ENCODE measurements around the gene NXPH3. TPM values are rescaled to one million over a fixed set of nuclear protein-coding genes. Genes with fewer than 3 reads are reported as not detected.

Gene NXPH3
- total and polyA plus RNA-seq, 8 donors = 1.0 to 2.7 (median 1.2) TPM

DNA sequence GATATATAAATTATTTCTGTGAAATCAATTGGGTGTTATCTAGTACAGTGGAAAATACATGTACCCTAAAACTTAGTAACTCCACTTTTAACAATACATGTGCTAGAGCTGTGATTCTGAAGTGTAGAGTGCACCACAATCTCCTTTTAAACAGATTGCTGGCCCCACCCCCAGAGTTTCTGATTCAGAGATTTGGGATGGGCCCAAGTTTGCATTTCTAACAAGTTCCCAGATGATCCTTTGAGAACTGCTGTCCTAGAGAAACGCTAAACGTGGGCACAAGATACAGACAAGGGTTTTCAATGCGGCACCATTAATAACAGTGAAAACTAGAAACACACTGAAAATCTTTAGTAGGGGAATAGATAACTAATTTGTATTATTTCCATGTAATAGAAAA lies 49.2 kb downstream of the NXPH3 start:
- intact Hi-C loops (cut with DNase I) = no loop called here
- DNase-seq (no peak), ATAC-seq (no peak)
- Histone ChIP-seq H3K9me3 (no peaks in the 10 kb centered on the region), H3K4me1 (peaks cover 5 to 14% of the 10 kb centered on the region in 2 donors), H3K4me3 (no peak overlapping the region), H3K27me3 (no peaks in the 10 kb centered on the region), H3K36me3 (peaks cover 0 to 35% of the 10 kb centered on the region in 2 donors), H3K27ac (no peak overlapping the region)
- TF ChIP-seq, protein P1, sequence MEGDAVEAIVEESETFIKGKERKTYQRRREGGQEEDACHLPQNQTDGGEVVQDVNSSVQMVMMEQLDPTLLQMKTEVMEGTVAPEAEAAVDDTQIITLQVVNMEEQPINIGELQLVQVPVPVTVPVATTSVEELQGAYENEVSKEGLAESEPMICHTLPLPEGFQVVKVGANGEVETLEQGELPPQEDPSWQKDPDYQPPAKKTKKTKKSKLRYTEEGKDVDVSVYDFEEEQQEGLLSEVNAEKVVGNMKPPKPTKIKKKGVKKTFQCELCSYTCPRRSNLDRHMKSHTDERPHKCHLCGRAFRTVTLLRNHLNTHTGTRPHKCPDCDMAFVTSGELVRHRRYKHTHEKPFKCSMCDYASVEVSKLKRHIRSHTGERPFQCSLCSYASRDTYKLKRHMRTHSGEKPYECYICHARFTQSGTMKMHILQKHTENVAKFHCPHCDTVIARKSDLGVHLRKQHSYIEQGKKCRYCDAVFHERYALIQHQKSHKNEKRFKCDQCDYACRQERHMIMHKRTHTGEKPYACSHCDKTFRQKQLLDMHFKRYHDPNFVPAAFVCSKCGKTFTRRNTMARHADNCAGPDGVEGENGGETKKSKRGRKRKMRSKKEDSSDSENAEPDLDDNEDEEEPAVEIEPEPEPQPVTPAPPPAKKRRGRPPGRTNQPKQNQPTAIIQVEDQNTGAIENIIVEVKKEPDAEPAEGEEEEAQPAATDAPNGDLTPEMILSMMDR (IDR thresholded peaks at IDR 0.05) = no peak

DNA sequence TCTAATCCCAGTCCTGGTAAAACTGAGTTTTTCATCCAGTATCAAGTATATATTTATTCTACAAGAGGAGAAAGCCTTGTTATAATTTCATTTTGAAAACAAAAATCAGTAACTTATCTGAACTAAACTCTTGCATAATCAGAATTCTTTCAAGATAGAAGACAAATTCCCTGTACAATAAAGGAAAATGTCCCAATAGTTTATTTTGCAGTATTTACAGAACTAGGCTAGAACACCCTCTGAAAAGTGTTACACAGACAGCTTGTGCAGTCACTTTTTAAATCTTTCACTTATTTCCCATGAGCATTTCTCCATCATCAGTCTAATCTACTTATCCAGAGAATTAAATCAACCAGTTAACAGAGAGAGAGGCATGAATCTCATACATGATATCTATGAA lies 53.8 kb downstream of the NXPH3 start:
- H3K9me3 ChIP-seq = no peaks in the 10 kb centered on the region
- TF ChIP-seq, protein P1 (IDR thresholded peaks at IDR 0.05) = no peak
- ATAC-seq (no peak), DNase-seq (no peak)
- no peak overlapping the region for H3K4me3 ChIP-seq
- H3K4me1 ChIP-seq = peaks cover 16 to 43% of the 10 kb centered on the region in 2 donors
- no peak overlapping the region for H3K27ac ChIP-seq
- peaks cover 0 to 10% of the 10 kb centered on the region in 2 donors for H3K36me3 ChIP-seq
- no peaks in the 10 kb centered on the region for H3K27me3 ChIP-seq
- intact Hi-C loops (cut with DNase I) = no loop called here

DNA sequence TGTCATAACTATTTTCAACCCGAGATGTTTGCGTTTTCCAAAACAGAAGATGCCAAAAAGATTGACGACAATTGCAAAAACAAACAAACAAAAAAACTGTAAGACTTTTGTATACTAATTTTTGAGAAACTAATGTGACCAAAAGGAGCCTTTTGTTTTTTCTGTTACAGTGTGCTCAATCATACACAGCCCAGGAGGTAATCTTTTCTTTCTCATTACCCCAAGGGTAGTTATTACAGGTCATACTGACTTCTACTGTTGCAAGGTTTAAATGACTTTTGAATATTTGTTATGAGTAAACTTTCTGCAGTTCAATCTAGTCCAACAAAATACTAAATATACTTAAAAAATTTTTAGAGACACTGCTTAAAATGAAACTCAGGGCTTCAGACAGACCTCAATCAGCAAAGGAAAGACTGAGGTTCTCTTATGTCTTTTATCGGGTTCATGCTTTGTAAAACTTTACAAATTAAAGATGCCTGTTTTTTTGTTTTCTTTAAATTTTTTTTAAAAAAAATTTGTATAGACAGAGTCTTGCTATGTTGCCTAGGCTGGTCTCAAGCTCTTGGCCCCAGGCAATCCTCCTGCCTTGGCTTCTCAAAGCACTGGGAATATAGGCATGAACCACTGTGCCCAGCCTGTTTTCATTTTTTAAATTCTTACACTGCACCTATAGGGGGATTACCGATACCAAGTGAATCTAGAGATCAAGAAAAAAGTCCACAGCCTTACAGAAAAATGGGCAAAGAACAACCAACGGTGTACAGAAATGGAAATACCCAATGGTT lies 54.6 kb downstream of the NXPH3 start:
- no peaks in the 10 kb centered on the region for H3K9me3 ChIP-seq
- H3K36me3 ChIP-seq = peaks cover 0 to 10% of the 10 kb centered on the region in 2 donors
- H3K27ac ChIP-seq = no peak overlapping the region
- peaks cover 16 to 50% of the 10 kb centered on the region in 2 donors for H3K4me1 ChIP-seq
- no peaks in the 10 kb centered on the region for H3K27me3 ChIP-seq
- ATAC-seq (no peak), DNase-seq (no peak)
- TF ChIP-seq, protein P1 (IDR thresholded peaks at IDR 0.05) = no peak
- intact Hi-C loops (cut with DNase I) = no loop called here
- H3K4me3 ChIP-seq = no peak overlapping the region

DNA sequence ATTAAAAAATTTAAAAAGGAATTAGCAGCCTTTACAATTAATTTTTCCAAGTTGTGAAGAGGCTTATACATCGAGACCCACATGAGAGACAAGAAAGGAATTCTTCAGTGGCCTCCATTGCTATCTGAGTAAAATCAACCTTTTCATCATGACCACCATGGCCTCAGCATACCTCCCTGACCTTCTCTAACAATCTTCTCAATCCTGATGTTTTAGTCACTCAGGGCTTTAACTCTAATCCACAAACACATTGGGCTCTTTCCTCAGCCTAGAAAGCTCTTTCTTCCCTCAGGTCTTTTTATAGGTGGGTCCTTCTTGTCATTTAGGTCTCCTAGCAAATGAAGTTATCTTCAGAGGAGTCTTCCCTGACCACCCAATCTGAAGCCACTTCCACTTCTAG lies 55.8 kb downstream of the NXPH3 start:
- Histone ChIP-seq H3K27me3 (no peaks in the 10 kb centered on the region), H3K4me1 (peaks cover 16 to 53% of the 10 kb centered on the region in 2 donors), H3K36me3 (peaks cover 0 to 7% of the 10 kb centered on the region in 2 donors), H3K4me3 (no peak overlapping the region), H3K9me3 (no peaks in the 10 kb centered on the region), H3K27ac (no peak overlapping the region)
- ATAC-seq (no peak), DNase-seq (no peak)
- TF ChIP-seq, protein P1 (IDR thresholded peaks at IDR 0.05) = no peak
- intact Hi-C loops (cut with DNase I) = no loop called here

Other genes starting within 250 kb of the NXPH3 start
- 10 to 100 TPM; 42.6 to 46.8 TPM for gene ZNF652, start 213.6 kb upstream of the NXPH3 start, total RNA-seq
- gene ZNF652, start 213.6 kb upstream of the NXPH3 start, polyA plus RNA-seq (ENCODE audit: insufficient read length in 6 of 6) = 10 to 100 TPM; 27.8 to 31.4 (median 29.6) TPM
- gene PHB1, start 161.0 kb upstream of the NXPH3 start, total RNA-seq = 100 to 1,000 TPM; 146 to 171 TPM
- gene PHB1, start 161.0 kb upstream of the NXPH3 start, polyA plus RNA-seq (ENCODE audit: insufficient read length in 6 of 6) = 100 to 1,000 TPM; 159 to 173 (median 162) TPM
- gene NGFR, start 80.6 kb upstream of the NXPH3 start, total RNA-seq = 1 to 10 TPM; 2.7 to 3.8 TPM
- gene NGFR, start 80.6 kb upstream of the NXPH3 start, polyA plus RNA-seq (ENCODE audit: insufficient read length in 6 of 6) = 10 to 100 TPM in 5 of 6 donors, 1 to 10 TPM in 1; 9.7 to 16.2 (median 12.5) TPM
- 10 to 100 TPM; 79.5 to 89.6 TPM for gene SPOP, start 102.2 kb downstream of the NXPH3 start, total RNA-seq
- gene SPOP, start 102.2 kb downstream of the NXPH3 start, polyA plus RNA-seq (ENCODE audit: insufficient read length in 6 of 6) = 10 to 100 TPM; 68.7 to 86.3 (median 78.5) TPM
- gene SLC35B1, start 132.1 kb downstream of the NXPH3 start, total RNA-seq = 10 to 100 TPM; 48.8 to 74.9 TPM
- gene SLC35B1, start 132.1 kb downstream of the NXPH3 start, polyA plus RNA-seq (ENCODE audit: insufficient read length in 6 of 6) = 10 to 100 TPM; 57.6 to 67.1 (median 62.0) TPM
- gene FAM117A, start 188.3 kb downstream of the NXPH3 start, total RNA-seq = 10 to 100 TPM; 11.9 to 13.4 TPM
- 10 to 100 TPM; 23.0 to 27.1 (median 25.3) TPM for gene FAM117A, start 188.3 kb downstream of the NXPH3 start, polyA plus RNA-seq (ENCODE audit: insufficient read length in 6 of 6)
- 10 to 100 TPM; 51.3 to 55.4 TPM for gene KAT7, start 212.8 kb downstream of the NXPH3 start, total RNA-seq
- gene KAT7, start 212.8 kb downstream of the NXPH3 start, polyA plus RNA-seq (ENCODE audit: insufficient read length in 6 of 6) = 10 to 100 TPM; 44.1 to 56.7 (median 50.5) TPM